Gastrocnemius medialis (tissue), 4 donors: Measurements from ENCODE around the gene AGAP1. TPM values are rescaled to one million over a fixed set of nuclear protein-coding genes. Genes with fewer than 3 reads are reported as not detected.

Source experiments
- ATAC-seq, 2 donors: fragments of 150-250 bp; one replicate each; pipeline ENCODE4 v1.9.1; 2016
- DNase-seq, 2 donors: peaks; one replicate each; pipeline ENCODE4 v3.0.0-alpha.2; 2019
- H3K27ac ChIP-seq, 4 donors: fragments of 200-600 bp; sonication (generic); 1 replicate in 1 of 4; 2 replicates in 3 of 4; pipeline ENCODE4 v1.5.1; 2016 to 2018; ENCODE audit warnings: mild to moderate bottlenecking in 2 of 4, moderate library complexity in 1 of 4
- H3K27me3 ChIP-seq, 3 donors: fragments of 200-600 bp; sonication (generic) in 2 of 3; 1 replicate in 1 of 3; 2 replicates in 2 of 3; pipeline versions ENCODE4 v1.5.1 to v1.6.0; 2016 to 2019; ENCODE audit warnings: mild to moderate bottlenecking in 1 of 3, moderate library complexity in 1 of 3
- H3K36me3 ChIP-seq, 2 donors: fragments of 200-600 bp; sonication (generic) in 1 of 2; one replicate each; pipeline ENCODE4 v1.5.1; 2017 to 2018
- H3K4me1 ChIP-seq, 2 donors: fragments of 200-600 bp; sonication (generic) in 1 of 2; one replicate each; pipeline ENCODE4 v1.5.1; 2016 to 2017; ENCODE audit warnings: mild to moderate bottlenecking in 2 of 2
- H3K4me3 ChIP-seq, 4 donors: fragments of 200-600 bp; sonication (generic) in 3 of 4; 1 replicate in 1 of 4; 2 replicates in 3 of 4; pipeline ENCODE4 v1.5.1; 2016 to 2019; ENCODE audit warnings: mild to moderate bottlenecking in 2 of 4
- H3K9me3 ChIP-seq, 3 donors: fragments of 200-600 bp; sonication (generic) in 2 of 3; 1 replicate in 1 of 3; 2 replicates in 2 of 3; pipeline ENCODE4 v1.5.1; 2016 to 2019
- CTCF ChIP-seq, 5 experiments: fragments of 450-650 bp in 3 of 5; fragments of 200-600 bp in 2 of 5; sonication (generic) in 2 of 5; IDR thresholded peaks in 4 of 5; conservative IDR thresholded peaks in 1 of 5; 1 replicate in 4 of 5; 2 replicates in 1 of 5; pipeline ENCODE4 v1.5.1; 2016 to 2019; ENCODE audit warnings: antibody characterized with exemption in 5 of 5, mild to moderate bottlenecking in 3 of 5, moderate library complexity in 3 of 5
- POLR2A ChIP-seq, 2 donors: fragments of 450-650 bp; IDR thresholded peaks; one replicate each; pipeline ENCODE4 v1.6.1; 2017; ENCODE audit warnings: antibody characterized with exemption in 2 of 2, mild to moderate bottlenecking in 2 of 2, moderate library complexity in 2 of 2
- in situ Hi-C, 4 donors: fragments of 200-750 bp; cut with MboI; loops; one replicate each; pipeline versions ENCODE4 v1.15.0 to v1.8.0; 2017; ENCODE audit warnings: low sequenced_read_pairs in 4 of 4
- intact Hi-C: fragments of 100-400 bp; cut with DNase I; formaldehyde crosslinking; loops from one replicate; pipeline ENCODE4 v1.15.1; 2023; ENCODE audit warnings: low total_unique reads
- total RNA-seq, 4 donors: library from RNA; depleted of rRNA; stranded (reverse); fragments of >200 nt; gene quantifications; one replicate each; pipeline versions ENCODE4 v1.1.0 to v1.2.3, GENCODE V29; 2016

AGAP1 gene
- total RNA-seq, 4 donors from 2014 or later = 8.5 to 26.8 (median 14.4) TPM

GRCh38 chr2:235860871-235861270 lies 367.0 kb downstream of the AGAP1 start:
- Histone ChIP-seq H3K4me3 (no peak overlapping the region), H3K27ac (no peak overlapping the region), H3K27me3 (no peaks in the 10 kb centered on the region), H3K36me3 (no peaks in the 10 kb centered on the region), H3K4me1 (no peaks in the 10 kb centered on the region), H3K9me3 (no peaks in the 10 kb centered on the region)
- intact Hi-C loops (no loop called here), in situ Hi-C loops (no loop called here)
- DNase-seq (no peak), ATAC-seq (no peak)
- TF ChIP-seq POLR2A (IDR thresholded peaks at IDR 0.05) = no peak
- no peak for TF ChIP-seq CTCF (IDR thresholded peaks at IDR 0.05 in 4 of 5, conservative IDR thresholded peaks at IDR 0.05 in 1 of 5)

DNA sequence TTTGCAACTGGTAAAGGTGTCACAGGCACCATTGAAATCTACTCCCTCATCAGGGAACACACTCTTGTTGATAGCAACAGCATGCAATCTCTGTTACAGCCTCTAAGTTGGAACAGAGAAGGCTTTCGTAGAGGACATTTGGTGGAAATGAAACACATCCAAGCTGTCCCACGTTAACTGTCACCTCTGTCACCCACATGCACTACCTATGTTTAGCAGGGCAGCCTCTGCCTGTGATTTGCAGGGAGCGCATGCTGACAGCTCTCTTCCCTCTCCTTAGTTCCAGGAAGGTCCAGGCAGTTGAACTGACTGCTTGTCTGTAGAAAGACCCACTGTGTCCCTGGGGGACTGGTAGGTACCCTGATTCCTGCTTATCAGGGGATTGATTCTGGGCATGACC lies 367.5 kb downstream of the AGAP1 start:
- Histone ChIP-seq H3K4me1 (no peaks in the 10 kb centered on the region), H3K9me3 (no peaks in the 10 kb centered on the region), H3K4me3 (no peak overlapping the region), H3K27me3 (no peaks in the 10 kb centered on the region), H3K36me3 (no peaks in the 10 kb centered on the region), H3K27ac (no peak overlapping the region)
- no peak for ATAC-seq
- intact Hi-C loops (no loop called here), in situ Hi-C loops (no loop called here)
- TF ChIP-seq POLR2A (IDR thresholded peaks at IDR 0.05) (no peak), CTCF (IDR thresholded peaks at IDR 0.05 in 4 of 5, conservative IDR thresholded peaks at IDR 0.05 in 1 of 5) (no peak)
- no peak for DNase-seq

- Histone ChIP-seq H3K4me3 (no peak overlapping the region), H3K4me1 (peaks cover 0 to under 1% of the 10 kb centered on the region in 2 donors), H3K9me3 (no peaks in the 10 kb centered on the region), H3K27ac (no peak overlapping the region), H3K27me3 (no peaks in the 10 kb centered on the region), H3K36me3 (no peaks in the 10 kb centered on the region)
- in situ Hi-C loops (no loop called here), intact Hi-C loops (no loop called here)
- no peak for TF ChIP-seq POLR2A (IDR thresholded peaks at IDR 0.05)
- no peak for DNase-seq
- ATAC-seq = no peak
Measured at GRCh38 chr2:235863414-235863813, 369.6 kb downstream of the AGAP1 start.

DNA sequence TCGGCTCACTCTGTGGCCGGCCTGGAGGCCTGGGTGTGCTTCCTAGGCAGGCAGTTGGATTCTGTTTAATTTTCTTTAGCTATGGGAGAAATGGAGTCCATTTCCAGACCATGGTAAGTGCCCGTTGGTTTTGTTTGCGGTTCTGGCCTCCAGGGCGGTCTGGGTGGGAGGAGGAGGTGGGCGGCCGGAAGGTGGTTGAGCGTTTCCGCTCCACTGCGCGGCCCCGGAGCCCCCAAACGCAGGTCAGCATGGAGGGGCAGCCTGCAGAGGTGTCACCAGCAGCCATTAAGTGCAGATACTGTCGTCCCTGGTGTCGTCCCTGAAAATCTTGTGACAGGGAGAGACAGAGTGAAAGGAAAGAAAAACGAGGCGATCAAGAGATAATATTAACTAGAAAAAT lies 370.5 kb downstream of the AGAP1 start:
- no peak for ATAC-seq
- no peak for TF ChIP-seq CTCF (IDR thresholded peaks at IDR 0.05 in 4 of 5, conservative IDR thresholded peaks at IDR 0.05 in 1 of 5)
- Histone ChIP-seq H3K27me3 (no peaks in the 10 kb centered on the region), H3K36me3 (no peaks in the 10 kb centered on the region), H3K27ac (no peak overlapping the region), H3K4me1 (peaks cover 0 to 7% of the 10 kb centered on the region in 2 donors), H3K4me3 (no peak overlapping the region), H3K9me3 (no peaks in the 10 kb centered on the region)
- no peak for DNase-seq
- in situ Hi-C loops (no loop called here), intact Hi-C loops (no loop called here)

- H3K36me3 ChIP-seq = no peaks in the 10 kb centered on the region
- no peak overlapping the region for H3K4me3 ChIP-seq
- H3K4me1 ChIP-seq = peaks cover 0 to 7% of the 10 kb centered on the region in 2 donors
- in situ Hi-C loops (no loop called here), intact Hi-C loops (no loop called here)
- no peaks in the 10 kb centered on the region for H3K27me3 ChIP-seq
- no peaks in the 10 kb centered on the region for H3K9me3 ChIP-seq
- H3K27ac ChIP-seq = no peak overlapping the region
- DNase-seq (no peak), ATAC-seq (no peak)
- no peak for TF ChIP-seq CTCF (IDR thresholded peaks at IDR 0.05 in 4 of 5, conservative IDR thresholded peaks at IDR 0.05 in 1 of 5)
- no peak for TF ChIP-seq POLR2A (IDR thresholded peaks at IDR 0.05)
Measured at GRCh38 chr2:235864733-235865515, 371.1 kb downstream of the AGAP1 start.
